ENCODE results near the gene PLK2.

DNA sequence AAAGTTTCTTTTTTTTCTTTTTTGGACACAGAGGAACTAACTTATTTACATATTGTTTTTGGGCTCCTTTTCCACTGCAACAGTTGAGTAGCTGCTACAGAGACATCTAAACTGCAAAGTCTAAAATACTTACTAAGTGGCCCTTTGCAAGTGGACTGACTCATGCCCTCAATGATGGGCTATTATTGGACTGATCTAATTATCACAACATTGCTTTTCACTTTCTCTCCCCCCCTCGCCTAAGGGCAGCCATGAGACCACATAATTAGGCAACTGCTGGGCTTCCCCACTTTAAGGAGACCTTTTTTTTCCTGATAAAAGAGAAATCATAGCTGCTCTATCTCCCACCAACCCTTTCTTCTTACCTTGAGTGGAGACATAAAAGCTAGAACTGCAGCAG is 47.0 kb downstream of the PLK2 start:
- TF ChIP-seq CTCF (IDR thresholded peaks at IDR 0.05 in 8 of 11, conservative IDR thresholded peaks at IDR 0.05 in 3 of 11) = no peak
- TF ChIP-seq POLR2A (IDR thresholded peaks at IDR 0.05) = no peak

Data from spleen (tissue), 7 donors.